ENCODE results near the gene ESRP2.

- TF ChIP-seq EZH2phosphoT487 (IDR thresholded peaks at IDR 0.05): no peak
- TF ChIP-seq, protein P1, sequence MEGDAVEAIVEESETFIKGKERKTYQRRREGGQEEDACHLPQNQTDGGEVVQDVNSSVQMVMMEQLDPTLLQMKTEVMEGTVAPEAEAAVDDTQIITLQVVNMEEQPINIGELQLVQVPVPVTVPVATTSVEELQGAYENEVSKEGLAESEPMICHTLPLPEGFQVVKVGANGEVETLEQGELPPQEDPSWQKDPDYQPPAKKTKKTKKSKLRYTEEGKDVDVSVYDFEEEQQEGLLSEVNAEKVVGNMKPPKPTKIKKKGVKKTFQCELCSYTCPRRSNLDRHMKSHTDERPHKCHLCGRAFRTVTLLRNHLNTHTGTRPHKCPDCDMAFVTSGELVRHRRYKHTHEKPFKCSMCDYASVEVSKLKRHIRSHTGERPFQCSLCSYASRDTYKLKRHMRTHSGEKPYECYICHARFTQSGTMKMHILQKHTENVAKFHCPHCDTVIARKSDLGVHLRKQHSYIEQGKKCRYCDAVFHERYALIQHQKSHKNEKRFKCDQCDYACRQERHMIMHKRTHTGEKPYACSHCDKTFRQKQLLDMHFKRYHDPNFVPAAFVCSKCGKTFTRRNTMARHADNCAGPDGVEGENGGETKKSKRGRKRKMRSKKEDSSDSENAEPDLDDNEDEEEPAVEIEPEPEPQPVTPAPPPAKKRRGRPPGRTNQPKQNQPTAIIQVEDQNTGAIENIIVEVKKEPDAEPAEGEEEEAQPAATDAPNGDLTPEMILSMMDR (IDR thresholded peaks at IDR 0.05): no peak
Observed at GRCh38 chr16:68263559-68264127, 27.7 kb upstream of the ESRP2 start.
